Left lobe of liver (tissue), 2 donors: ENCODE data around the gene GLT1D1. TPM values are rescaled to one million over a fixed set of nuclear protein-coding genes. Genes with fewer than 3 reads are reported as not detected.
A peak's percentile ranks its signal among the peaks of the same experiment; 100 is the strongest.
"Not testable (repeated sequence)": the region's sequence is repeated elsewhere in the genome, so short reads cannot be mapped to it uniquely, and the experiment has no call there.

Experiments
- ATAC-seq: fragments of 200-7000 bp; cut with Tn5 transposase; one replicate; pipeline ENCODE4 v1.9.1; 2020; ENCODE audit warnings: mild to moderate bottlenecking, moderate library complexity
- DNase-seq: peaks from one replicate; pipeline ENCODE4 v3.0.0-alpha.2; 2020; ENCODE audit warnings: low spot score
- total RNA-seq: library from RNA; stranded (reverse); gene quantifications from one replicate; pipeline ENCODE4 v1.2.1, GENCODE V29; 2021
- donor health status: DM: no; HTN: no; CAD: no; lungs with moderate emphysema.
- donor health status: DM: no; HTN: yes; CAD: no.

The GLT1D1 gene
- total RNA-seq, 1 donor from 2014 or later = 15.9 TPM

GRCh38 chr12:128819293-128820144 is 33.8 kb upstream of the GLT1D1 start:
- ATAC-seq = no peak
- no peak for DNase-seq

DNA sequence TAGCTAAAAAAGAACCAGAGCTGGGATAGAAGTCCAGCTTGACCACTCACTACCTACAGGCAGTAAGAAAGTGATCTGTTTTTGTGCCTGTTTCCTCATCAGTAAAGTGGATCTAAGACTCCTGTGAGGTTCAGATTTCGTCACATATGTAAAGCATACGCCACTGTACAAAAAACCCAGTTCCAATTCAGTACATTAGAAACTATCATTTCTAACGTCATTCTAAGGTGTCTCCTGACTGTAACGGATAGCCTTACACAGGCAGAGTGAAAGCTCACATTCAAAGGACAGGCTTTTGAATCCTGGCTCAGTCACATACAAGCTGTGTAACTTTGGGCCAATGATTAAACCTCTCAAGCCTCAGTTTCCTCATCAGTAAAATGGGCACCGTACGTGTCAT is 33.0 kb upstream of the GLT1D1 start:
- no peak for DNase-seq

DNA sequence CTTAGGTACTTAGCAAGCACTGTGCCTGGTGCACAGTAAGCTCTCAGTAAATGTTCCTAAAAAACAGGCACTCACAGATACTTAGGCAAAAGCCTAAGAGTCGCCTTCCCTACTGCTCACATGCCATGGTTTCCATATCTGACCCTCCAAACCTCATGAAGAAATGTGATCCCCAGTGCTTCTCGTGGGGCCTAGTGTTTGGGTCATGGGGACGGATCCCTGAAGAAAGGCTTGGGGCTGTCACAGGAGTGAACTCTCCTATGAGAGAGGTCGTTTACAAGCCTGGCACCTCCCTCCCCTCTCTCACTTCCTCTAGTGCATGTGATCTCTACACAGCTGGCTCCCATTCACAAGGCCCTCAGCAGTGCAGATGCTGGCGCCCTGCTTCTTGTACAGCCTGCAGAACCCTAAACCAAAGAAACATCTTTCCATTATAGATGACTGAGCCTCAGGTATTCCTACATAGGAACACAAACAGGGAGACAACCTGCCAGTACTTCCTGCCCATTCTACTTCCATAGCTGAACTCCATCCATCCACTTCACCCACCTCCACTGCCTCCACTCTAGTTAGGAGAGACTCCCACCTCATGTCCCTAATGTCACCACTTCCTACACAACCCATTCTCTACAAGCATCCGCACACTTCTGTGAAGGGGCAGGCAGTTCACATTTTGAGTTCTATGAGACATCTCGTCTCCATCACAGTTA is 32.4 kb upstream of the GLT1D1 start:
- ATAC-seq = no peak
- DNase-seq = no peak

More for the DNA sequence above, 33.0 kb upstream of the GLT1D1 start:
- ATAC-seq = no peak

- peak; percentile 37 for ATAC-seq
- peak; percentile 56 for DNase-seq
Measured at GRCh38 chr12:128823216-128823915, 29.9 kb upstream of the GLT1D1 start.

DNA sequence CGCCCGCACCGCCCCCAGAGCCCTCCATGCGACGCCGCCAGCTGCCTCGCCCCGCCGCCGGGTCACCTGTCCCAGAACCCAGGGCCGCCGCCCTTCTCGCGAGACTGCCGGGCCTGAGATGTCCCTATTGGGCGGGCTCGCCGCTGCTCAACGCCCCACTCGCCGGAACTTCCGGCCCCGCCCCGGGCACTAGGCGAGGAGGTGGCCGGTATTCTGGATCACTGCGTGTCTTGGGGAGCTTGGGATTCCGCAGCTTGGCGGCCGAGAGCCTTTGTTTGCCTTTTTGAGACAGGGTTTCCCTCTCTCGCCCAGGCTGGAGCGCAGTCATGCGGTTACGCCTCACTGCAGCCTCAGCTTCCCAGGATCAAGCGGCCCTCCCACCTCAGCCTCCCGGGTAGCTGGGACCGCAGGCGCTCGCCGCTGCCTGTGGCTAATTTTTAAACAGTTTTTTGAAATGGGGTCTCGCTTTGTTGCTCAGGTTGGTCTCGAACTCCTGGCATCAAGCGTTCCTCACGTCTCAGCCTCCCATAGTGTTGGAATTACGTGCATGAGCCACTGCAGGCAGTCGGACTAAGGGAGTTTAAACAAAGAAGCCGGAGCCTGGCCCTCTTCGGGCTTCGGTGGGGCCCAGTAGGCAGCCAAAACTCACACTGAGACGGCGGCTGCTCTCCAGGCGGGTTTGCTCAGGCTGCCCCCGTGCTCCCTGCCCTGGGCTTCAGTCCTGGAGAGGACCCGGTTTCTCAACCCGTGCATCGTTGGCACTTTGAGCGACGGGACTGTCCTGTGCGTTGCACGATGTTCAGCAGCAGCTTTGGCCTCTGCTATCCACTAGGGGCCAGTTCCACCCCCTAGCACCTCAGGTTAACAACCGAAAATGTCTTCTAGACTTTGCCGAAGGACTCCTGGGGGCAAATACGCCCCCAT is 29.1 kb upstream of the GLT1D1 start, which contains the start of gene SLC15A4:
SLC15A4 (minus strand) TSS at position 43 of the 924 bp plus-strand sequence; CDS start at position 28, 15 bp downstream.
- ATAC-seq = peak; percentile 96
- peak; percentile 98 for DNase-seq

- DNase-seq (no peak), ATAC-seq (no peak)
Measured at GRCh38 chr12:128825835-128826234, 27.4 kb upstream of the GLT1D1 start.

DNA sequence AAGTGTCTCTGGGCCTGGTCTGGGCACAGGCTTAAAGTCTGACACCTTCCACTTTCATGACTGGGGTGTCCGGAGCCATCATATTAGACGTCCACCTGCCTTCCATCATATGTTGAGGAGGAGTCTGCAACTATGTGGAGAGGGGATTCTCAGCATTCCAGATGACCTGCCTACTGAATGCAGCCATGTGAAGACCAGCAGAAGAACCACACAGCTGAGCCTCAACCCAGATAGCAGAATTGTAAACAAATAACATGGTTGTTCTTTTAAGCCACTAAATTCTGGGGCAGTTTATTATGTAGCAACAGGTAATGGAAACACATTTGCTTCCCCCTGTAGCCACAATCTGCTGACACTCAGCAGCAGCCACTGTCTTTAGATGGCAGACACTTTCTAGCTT is 25.6 kb upstream of the GLT1D1 start:
- no peak for ATAC-seq
- DNase-seq = no peak

DNA sequence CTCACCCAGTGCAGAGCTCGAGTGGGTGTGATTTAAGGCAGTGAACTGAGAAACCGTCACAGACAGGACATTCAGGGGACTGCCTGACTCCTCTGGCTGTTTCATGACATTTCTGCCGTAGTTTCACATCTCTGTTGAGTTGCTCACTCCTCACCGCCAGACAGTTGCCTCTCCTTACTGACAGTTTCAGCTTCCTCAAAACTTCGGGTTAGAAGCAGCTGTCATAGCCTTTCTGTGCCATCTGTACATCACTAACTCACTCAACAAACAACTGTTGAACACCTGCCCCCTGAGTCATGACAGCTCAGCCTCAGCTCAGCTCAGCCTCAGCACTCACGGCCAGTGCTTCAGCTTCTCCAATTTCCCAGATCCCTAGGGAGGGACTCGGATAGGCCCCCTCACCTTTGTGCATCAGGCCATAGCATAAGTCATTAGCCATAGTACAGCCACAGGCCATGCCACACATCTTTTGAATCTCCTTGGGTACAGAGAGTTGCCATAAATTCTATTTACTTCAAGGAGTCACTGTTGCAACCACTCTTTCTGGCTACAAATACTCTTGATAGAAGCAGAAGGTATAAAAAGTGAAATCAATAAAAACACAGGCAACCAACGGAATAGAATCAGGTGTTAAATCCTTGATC is 23.3 kb upstream of the GLT1D1 start:
- DNase-seq (no peak), ATAC-seq (peak; percentile 31)

- DNase-seq (no peak), ATAC-seq (no peak)
Measured at GRCh38 chr12:128830505-128830893, 22.8 kb upstream of the GLT1D1 start.

- no peak for ATAC-seq
Measured at GRCh38 chr12:128833418-128833817, 19.9 kb upstream of the GLT1D1 start.

GRCh38 chr12:128839885-128840284 is 13.4 kb upstream of the GLT1D1 start:
- ATAC-seq, DNase-seq: not testable (repeated sequence)

More at GRCh38 chr12:128833418-128833817, 19.9 kb upstream of the GLT1D1 start:
- no peak for DNase-seq

- no peak for DNase-seq
- ATAC-seq = no peak
Measured at GRCh38 chr12:128840862-128841468, 12.3 kb upstream of the GLT1D1 start.

DNA sequence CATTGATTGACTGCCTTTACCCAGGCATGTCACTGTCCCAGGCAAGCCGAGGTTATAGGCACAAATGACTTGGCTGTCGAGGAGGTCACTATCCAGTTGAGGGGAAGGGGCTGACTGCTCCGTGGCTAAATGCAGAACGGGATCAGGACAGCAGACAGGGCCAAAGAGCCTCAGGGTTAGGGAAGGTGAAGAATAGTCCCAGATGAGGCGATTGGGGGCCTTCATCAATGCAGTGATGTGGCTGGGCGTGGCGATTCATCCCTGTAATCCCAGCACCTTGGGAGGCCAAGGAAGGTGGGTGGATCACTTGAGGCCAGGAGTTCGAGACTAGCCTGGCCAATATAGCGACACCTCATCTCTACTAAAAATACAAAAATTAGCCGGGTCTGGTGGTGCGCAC is 10.7 kb upstream of the GLT1D1 start:
- no peak for ATAC-seq
- DNase-seq = no peak

- DNase-seq (no peak), ATAC-seq (no peak)
Measured at GRCh38 chr12:128843538-128843937, 9.7 kb upstream of the GLT1D1 start.

DNA sequence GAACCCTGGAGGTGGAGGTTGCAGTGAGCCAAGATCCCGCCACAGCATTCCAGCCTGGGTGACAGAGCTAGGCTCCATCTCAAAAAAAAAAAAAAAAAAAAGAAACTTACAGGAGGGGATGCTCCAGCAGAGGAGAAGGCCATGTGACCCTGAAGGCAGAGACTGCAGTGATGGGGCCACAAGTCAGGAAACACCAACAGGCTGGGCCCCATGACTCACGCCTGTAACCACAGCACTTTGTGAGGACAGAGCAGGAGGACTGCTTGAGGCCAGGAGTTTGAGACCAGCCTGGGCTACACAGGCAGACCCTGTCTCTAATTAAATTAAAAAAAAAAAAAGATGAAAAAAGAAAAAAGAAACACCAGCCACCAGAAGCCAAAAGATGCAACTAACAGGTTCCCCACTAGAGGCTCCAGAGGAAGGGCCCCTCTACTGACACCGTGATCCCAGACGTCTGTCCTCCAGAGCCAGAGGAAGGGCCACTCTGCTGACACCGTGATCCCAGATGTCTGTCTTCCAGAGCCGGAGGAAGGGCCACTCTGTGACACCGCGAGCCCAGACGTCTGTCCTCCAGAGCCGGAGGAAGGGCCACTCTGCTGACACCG is 9.1 kb upstream of the GLT1D1 start:
- DNase-seq = no peak
- ATAC-seq = peak; percentile 84

DNA sequence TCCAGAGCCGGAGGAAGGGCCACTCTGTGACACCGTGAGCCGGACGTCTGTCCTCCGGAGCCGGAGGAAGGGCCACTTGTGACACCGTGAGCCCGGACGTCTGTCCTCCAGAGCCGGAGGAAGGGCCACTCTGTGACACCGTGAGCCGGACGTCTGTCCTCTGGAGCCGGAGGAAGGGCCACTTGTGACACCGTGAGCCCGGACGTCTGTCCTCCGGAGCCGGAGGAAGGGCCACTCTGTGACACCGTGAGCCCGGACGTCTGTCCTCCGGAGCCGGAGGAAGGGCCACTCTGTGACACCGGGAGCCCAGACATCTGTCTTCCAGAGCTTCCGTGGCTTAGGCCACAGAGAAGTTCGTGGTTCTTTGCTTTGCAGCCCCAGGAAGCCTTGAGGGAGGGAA is 6.6 kb upstream of the GLT1D1 start:
- DNase-seq, ATAC-seq: not testable (repeated sequence)

DNA sequence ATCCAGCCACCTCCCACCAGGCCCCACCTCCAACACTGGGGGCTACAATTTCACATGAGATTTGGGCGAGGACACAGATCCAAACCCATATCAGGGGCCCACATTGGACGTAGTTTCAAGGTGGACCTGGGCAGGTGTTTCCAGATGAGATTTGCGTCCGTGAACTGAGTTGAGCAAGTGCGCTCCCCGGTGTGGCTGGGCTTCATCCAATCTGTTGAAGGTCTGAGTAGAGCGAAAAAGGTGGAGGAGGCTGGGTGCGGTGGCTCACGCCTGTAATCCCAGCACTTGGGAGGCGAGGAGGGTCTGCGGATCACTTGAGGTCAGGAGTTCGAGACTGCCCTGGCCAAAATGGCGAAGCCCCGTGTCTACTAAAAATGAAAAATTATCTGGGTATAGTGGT is 4.9 kb upstream of the GLT1D1 start:
- ATAC-seq (no peak), DNase-seq (no peak)

- not testable (repeated sequence) for DNase-seq, ATAC-seq
Measured at GRCh38 chr12:128849806-128850205, 3.5 kb upstream of the GLT1D1 start.

DNA sequence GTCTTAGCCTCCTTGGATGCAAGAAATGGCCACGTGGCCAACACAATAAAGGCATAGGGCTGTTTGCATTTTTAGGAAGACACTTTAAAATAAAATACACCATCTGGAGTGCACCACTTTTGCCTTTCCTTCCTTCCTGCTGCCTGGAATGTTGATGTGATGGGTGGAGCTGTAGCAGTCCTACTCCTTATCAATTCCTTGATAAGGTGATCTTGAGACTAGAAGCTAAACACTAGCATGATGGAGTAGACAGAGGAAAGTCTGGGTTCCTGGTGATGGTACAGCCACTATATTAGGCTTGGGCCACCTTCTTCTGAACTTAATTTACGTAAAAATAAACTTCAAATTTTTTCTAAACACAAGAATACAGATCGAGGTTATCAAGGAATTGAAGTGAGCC is 2.9 kb upstream of the GLT1D1 start:
- ATAC-seq = no peak
- DNase-seq = no peak
